GM12878 (cell line): ENCODE results near the gene NF1.

Source experiments
- CTCF ChIP-seq, 3 experiments: IDR thresholded peaks in 2 of 3; conservative IDR thresholded peaks in 1 of 3; 2 replicates each; pipeline ENCODE4 v1.5.1; 2011; ENCODE audit warnings: low read depth in 3 of 3, low read length in 3 of 3, mild to moderate bottlenecking in 3 of 3, control low read depth in 2 of 3, moderate library complexity in 2 of 3, inconsistent platforms in 1 of 3, mixed read lengths in 1 of 3; ENCODE audit not compliant: control insufficient read depth in 2 of 3, insufficient read depth in 1 of 3; ENCODE audit errors: extremely low read depth in 1 of 3
- CUX1 ChIP-seq: IDR thresholded peaks from 2 replicates; pipeline ENCODE4 v1.6.1; 2012; ENCODE audit warnings: improper control_type of control experiment, low read depth, low read length; ENCODE audit not compliant: insufficient replicate concordance
- ETV6 ChIP-seq, 2 experiments: fragments of 450-650 bp in 1 of 2; IDR thresholded peaks in 1 of 2; conservative IDR thresholded peaks in 1 of 2; 2 replicates each; pipeline ENCODE4 v1.6.1; 2014; ENCODE audit warnings: antibody characterized with exemption in 1 of 2, borderline replicate concordance in 1 of 2, low read depth in 1 of 2, mild to moderate bottlenecking in 1 of 2, moderate library complexity in 1 of 2
- FOXK2 ChIP-seq: fragments of 450-650 bp; IDR thresholded peaks from 2 replicates; pipeline ENCODE4 v1.6.1; 2017; ENCODE audit warnings: mild to moderate bottlenecking, moderate library complexity
- HDAC6 ChIP-seq: fragments of 200-600 bp; sonication (generic); IDR thresholded peaks from one replicate; pipeline ENCODE4 v1.8.0; 2017; ENCODE audit warnings: antibody characterized with exemption; ENCODE audit not compliant: unreplicated experiment
- JUND ChIP-seq: IDR thresholded peaks from 2 replicates; pipeline ENCODE4 v1.6.1; 2012; ENCODE audit warnings: low read depth, mild to moderate bottlenecking, low read length, improper control_type of control experiment, moderate library complexity
- MTA3 ChIP-seq: IDR thresholded peaks from 2 replicates; pipeline ENCODE4 v1.6.1; 2012; ENCODE audit warnings: low read length, inconsistent platforms, borderline replicate concordance
- MXI1 ChIP-seq: fragments of 150-350 bp; IDR thresholded peaks from 2 replicates; pipeline ENCODE4 v1.6.1; 2011; ENCODE audit warnings: low read depth, mild to moderate bottlenecking, inconsistent platforms, low read length, improper control_type of control experiment
- POLR2A ChIP-seq: IDR thresholded peaks from 2 replicates; pipeline ENCODE4 v1.6.1; 2011; ENCODE audit warnings: low read depth, mild to moderate bottlenecking, low read length
- SMC3 ChIP-seq: IDR thresholded peaks from 2 replicates; pipeline ENCODE4 v1.6.1; 2011; ENCODE audit warnings: low read length, improper control_type of control experiment, borderline replicate concordance
- SP1 ChIP-seq: IDR thresholded peaks from one replicate; pipeline ENCODE4 v1.6.1; 2011; ENCODE audit warnings: low read depth, low read length

GRCh38 chr17:31323551-31323950 is 228.8 kb downstream of the NF1 start:
- no peak for TF ChIP-seq CTCF (IDR thresholded peaks at IDR 0.05 in 2 of 3, conservative IDR thresholded peaks at IDR 0.05 in 1 of 3; ENCODE audit: control insufficient read depth in 2 of 3, extremely low read depth in 1 of 3, insufficient read depth in 1 of 3, low read depth in 3 of 3, low read length in 3 of 3)
- no peak for TF ChIP-seq HDAC6
- TF ChIP-seq POLR2A = no peak
- TF ChIP-seq CUX1 = no peak
- TF ChIP-seq FOXK2 = no peak
- no peak for TF ChIP-seq JUND
- TF ChIP-seq MTA3 = no peak
- no peak for TF ChIP-seq SMC3
- no peak for TF ChIP-seq MXI1
- no peak for TF ChIP-seq SP1
- no peak for TF ChIP-seq ETV6 (conservative IDR thresholded peaks at IDR 0.05 in 1 of 2, IDR thresholded peaks at IDR 0.05 in 1 of 2; ENCODE audit: borderline replicate concordance in 1 of 2, low read depth in 1 of 2)
